Right lobe of liver (tissue), 6 donors: ENCODE data around the gene STAB1. TPM values are rescaled to one million over a fixed set of nuclear protein-coding genes. Genes with fewer than 3 reads are reported as not detected.

Source experiments
- ATAC-seq, 4 donors: fragments of 200-7000 bp; cut with Tn5 transposase; one replicate each; pipeline ENCODE4 v1.9.1; 2020; ENCODE audit warnings: mild to moderate bottlenecking in 4 of 4, moderate library complexity in 4 of 4
- DNase-seq, 3 donors: peaks; one replicate each; pipeline ENCODE4 v3.0.0-alpha.2; 2020
- H3K27ac ChIP-seq, 3 donors: fragments of 200-600 bp; one replicate each; pipeline ENCODE4 v1.8.0; 2022
- H3K27me3 ChIP-seq, 2 donors: fragments of 200-600 bp; one replicate each; pipeline ENCODE4 v1.8.0; 2022
- H3K36me3 ChIP-seq, 4 donors: fragments of 200-600 bp; sonication (generic) in 1 of 4; one replicate each; pipeline versions ENCODE4 v1.5.1 to v1.8.0; 2017 to 2022; ENCODE audit warnings: control low read depth in 1 of 4
- H3K4me1 ChIP-seq, 4 donors: fragments of 200-600 bp; sonication (generic) in 1 of 4; one replicate each; pipeline versions ENCODE4 v1.5.1 to v1.8.0; 2017 to 2022; ENCODE audit warnings: control low read depth in 1 of 4
- H3K4me3 ChIP-seq, 3 donors: fragments of 200-600 bp; one replicate each; pipeline ENCODE4 v1.8.0; 2022
- H3K9me3 ChIP-seq, 4 donors: fragments of 200-600 bp; sonication (generic) in 1 of 4; one replicate each; pipeline versions ENCODE4 v1.5.1 to v1.8.0; 2017 to 2022; ENCODE audit warnings: control low read depth in 1 of 4
- POLR2A ChIP-seq: fragments of 450-650 bp; IDR thresholded peaks from one replicate; pipeline ENCODE4 v1.6.1; 2017; ENCODE audit warnings: antibody characterized with exemption, mild to moderate bottlenecking
- WGBS: methylation state at CpG from one replicate; pipeline ENCODE4 v1.1.6; 2018; ENCODE audit warnings: low coverage, low lambda C conversion rate; ENCODE audit not compliant: insufficient coverage; ENCODE audit errors: missing lambda C conversion rate; 5-methylcytosine and 5-hydroxymethylcytosine counted together
- intact Hi-C, 2 donors: fragments of 100-400 bp; cut with DNase I; formaldehyde crosslinking; loops; one replicate each; pipeline versions ENCODE4 v1.11.2 to v1.14.1; 2022
- total RNA-seq, 6 experiments: library from RNA; depleted of rRNA in 2 of 6; stranded (reverse); fragments of >200 nt in 2 of 6; fragmentation: NEBNext Ultra II Directional in 3 of 6; extraction: Animal tissue kit (Norgen Biotek cat#: 25700) in 3 of 6; gene quantifications; one replicate each; pipeline versions ENCODE4 v1.1.0 to v1.2.4, GENCODE V29; 2016 to 2023
- TF ChIP-seq, protein P1 (sequence below), 4 donors: fragments of 200-600 bp in 3 of 4; fragments of 450-650 bp in 1 of 4; IDR thresholded peaks; one replicate each; pipeline versions ENCODE4 v1.5.1 to v1.8.0; 2016 to 2022; ENCODE audit warnings: antibody characterized with exemption in 4 of 4, mild to moderate bottlenecking in 2 of 4
- donor health status: DM: no; HTN: yes; CAD: no.
- donor health status: DM: no; HTN: no; CAD: no.
- donor health status: DM: no; HTN: no; CAD: no.
- donor health status: DM: no; HTN: yes; CAD: no.
- donor health status: DM: no; HTN: yes; CAD: no.

Gene STAB1
- total RNA-seq, 6 experiments from 2014 or later = 60.7 to 268 (median 92.5) TPM

DNA sequence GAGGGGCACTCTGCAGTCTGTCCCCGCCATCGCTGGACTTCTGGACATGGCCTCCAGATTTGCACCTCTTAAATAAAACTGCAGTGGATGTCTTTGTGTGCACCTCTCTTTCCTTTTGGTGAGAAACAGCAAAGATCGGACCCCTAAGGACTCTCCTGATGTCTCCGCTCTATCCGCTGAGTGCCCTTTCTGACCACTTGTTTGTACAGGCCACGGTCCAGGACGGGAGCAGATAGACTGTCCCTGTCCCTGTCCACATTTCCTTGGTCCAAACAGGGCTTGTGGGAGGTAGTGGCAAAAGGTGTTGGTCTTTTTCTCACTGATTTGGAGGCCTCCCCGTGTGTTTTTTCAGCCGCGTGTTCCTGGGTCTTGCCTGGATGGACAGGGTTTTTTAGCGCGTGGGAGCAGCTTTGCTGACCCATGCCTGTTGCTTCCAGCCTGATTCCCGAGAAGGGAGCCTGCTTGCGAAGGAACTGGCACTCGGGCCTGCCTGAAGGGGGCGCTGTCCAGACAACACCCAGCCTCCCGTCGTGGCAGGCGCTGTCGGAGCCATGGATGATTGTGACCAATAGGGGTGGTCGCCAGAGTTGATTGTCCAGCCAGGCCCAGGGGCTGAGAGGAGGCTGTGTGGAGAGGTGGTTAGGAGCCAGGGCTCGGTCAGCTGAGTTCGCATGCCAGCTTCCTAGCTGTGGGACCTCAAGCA is 13.2 kb upstream of the STAB1 start:
- intact Hi-C loops = loop anchor here in 1 of 2 donors (10.0 kb wide), 1 partner anchor 193 kb away; no protein-coding TSS in a partner anchor
- peak; percentile 43 to 81 (median 48) for ATAC-seq
- no peaks in the 10 kb centered on the region for H3K27me3 ChIP-seq
- DNase-seq = peak in 1 of 3 donors; percentile 30
- 72% methylated on average over 10 of the region's 23 CpGs for WGBS
- H3K4me3 ChIP-seq = no peak overlapping the region
- peaks cover 4 to 39% (median 20%) of the 10 kb centered on the region in 4 donors for H3K36me3 ChIP-seq
- TF ChIP-seq, protein P1, sequence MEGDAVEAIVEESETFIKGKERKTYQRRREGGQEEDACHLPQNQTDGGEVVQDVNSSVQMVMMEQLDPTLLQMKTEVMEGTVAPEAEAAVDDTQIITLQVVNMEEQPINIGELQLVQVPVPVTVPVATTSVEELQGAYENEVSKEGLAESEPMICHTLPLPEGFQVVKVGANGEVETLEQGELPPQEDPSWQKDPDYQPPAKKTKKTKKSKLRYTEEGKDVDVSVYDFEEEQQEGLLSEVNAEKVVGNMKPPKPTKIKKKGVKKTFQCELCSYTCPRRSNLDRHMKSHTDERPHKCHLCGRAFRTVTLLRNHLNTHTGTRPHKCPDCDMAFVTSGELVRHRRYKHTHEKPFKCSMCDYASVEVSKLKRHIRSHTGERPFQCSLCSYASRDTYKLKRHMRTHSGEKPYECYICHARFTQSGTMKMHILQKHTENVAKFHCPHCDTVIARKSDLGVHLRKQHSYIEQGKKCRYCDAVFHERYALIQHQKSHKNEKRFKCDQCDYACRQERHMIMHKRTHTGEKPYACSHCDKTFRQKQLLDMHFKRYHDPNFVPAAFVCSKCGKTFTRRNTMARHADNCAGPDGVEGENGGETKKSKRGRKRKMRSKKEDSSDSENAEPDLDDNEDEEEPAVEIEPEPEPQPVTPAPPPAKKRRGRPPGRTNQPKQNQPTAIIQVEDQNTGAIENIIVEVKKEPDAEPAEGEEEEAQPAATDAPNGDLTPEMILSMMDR (IDR thresholded peaks at IDR 0.05) = peak in 3 of 4 donors; percentile 17 to 34 (median 23)
- TF ChIP-seq POLR2A = no peak
- H3K9me3 ChIP-seq = no peaks in the 10 kb centered on the region
- H3K4me1 ChIP-seq = peaks cover 0 to 4% (median 0%) of the 10 kb centered on the region in 4 donors
- no peak overlapping the region for H3K27ac ChIP-seq

DNA sequence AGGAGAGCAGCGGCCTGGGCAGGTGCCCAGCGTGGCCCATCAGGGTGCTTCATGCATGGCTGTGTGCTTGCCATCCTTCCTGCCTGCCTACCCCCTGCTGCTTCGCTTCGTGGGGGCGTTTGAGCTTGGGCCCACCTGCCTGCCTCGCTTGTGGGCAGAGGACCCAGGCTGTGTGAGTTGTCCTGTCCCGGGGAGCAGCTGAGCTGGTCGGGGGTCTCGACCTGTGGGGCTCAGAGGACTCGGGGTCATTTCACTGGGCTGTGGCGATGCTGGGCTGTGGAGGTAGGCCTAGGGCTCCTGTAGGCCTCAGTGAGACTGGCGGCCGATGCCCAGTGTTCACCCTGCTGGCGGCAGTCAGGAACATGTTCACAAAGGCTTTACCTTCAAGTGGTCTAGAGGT is 12.1 kb upstream of the STAB1 start:
- Histone ChIP-seq H3K36me3 (peaks cover 0 to 36% (median 18%) of the 10 kb centered on the region in 4 donors), H3K27me3 (no peaks in the 10 kb centered on the region), H3K4me3 (no peak overlapping the region), H3K4me1 (peaks cover 0 to 4% (median 0%) of the 10 kb centered on the region in 4 donors), H3K27ac (no peak overlapping the region), H3K9me3 (no peaks in the 10 kb centered on the region)
- 77% methylated on average over 5 of the region's 14 CpGs for WGBS
- DNase-seq (no peak), ATAC-seq (no peak)
- no peak for TF ChIP-seq POLR2A
- TF ChIP-seq, protein P1 (IDR thresholded peaks at IDR 0.05) = no peak
- intact Hi-C loops = loop anchor here in 1 of 2 donors (10.0 kb wide), 1 partner anchor 192 kb away; no protein-coding TSS in a partner anchor

DNA sequence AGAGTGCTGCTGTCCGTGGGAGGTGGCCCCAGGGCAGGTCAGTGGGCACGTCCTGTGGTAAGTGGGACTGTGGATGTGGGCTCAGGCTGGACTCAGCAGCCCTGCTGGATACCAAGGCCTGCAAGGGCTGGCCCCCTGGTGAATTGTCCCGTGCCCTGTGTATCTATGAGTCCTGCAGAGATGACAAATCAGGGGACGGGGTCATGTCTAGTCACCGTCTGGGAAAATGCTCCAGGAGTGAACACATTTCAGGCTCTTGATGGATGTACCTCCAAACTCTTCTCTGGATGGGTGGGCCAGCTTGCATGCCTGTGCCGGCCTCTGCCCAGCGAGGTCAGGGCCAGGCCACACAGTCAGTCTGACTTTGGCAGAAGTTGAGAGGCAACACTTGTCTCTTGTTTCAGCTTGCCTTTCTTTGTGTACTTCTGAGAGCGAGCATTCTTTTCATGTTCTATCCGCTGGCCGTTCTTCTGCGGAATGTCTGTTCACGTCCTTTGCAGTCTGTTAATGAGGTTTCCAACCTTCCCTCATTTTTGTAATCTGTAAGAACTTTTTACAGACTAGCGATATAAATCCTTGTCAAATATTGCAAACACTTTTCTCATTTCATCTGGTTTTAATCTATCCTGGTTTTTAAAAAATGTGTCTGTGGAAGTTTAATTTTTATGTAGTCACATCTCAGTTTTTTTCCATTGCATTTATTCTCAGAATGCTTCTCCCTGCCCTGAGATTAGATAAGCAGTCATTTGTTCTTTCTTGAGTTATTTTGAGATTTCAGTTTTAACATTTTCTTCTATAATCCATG is 11.4 kb upstream of the STAB1 start:
- Histone ChIP-seq H3K27me3 (no peaks in the 10 kb centered on the region), H3K36me3 (peaks cover 0 to 36% (median 17%) of the 10 kb centered on the region in 4 donors), H3K4me1 (peaks cover 0 to 4% (median 0%) of the 10 kb centered on the region in 4 donors), H3K9me3 (no peaks in the 10 kb centered on the region), H3K4me3 (no peak overlapping the region), H3K27ac (no peak overlapping the region)
- no peak for ATAC-seq
- intact Hi-C loops = loop anchor here in 1 of 2 donors (10.0 kb wide), 1 partner anchor 191 kb away; no protein-coding TSS in a partner anchor
- TF ChIP-seq, protein P1 (IDR thresholded peaks at IDR 0.05) = no peak
- no peak for TF ChIP-seq POLR2A
- DNase-seq = no peak
- 73% methylated on average over 8 of the region's 13 CpGs for WGBS

DNA sequence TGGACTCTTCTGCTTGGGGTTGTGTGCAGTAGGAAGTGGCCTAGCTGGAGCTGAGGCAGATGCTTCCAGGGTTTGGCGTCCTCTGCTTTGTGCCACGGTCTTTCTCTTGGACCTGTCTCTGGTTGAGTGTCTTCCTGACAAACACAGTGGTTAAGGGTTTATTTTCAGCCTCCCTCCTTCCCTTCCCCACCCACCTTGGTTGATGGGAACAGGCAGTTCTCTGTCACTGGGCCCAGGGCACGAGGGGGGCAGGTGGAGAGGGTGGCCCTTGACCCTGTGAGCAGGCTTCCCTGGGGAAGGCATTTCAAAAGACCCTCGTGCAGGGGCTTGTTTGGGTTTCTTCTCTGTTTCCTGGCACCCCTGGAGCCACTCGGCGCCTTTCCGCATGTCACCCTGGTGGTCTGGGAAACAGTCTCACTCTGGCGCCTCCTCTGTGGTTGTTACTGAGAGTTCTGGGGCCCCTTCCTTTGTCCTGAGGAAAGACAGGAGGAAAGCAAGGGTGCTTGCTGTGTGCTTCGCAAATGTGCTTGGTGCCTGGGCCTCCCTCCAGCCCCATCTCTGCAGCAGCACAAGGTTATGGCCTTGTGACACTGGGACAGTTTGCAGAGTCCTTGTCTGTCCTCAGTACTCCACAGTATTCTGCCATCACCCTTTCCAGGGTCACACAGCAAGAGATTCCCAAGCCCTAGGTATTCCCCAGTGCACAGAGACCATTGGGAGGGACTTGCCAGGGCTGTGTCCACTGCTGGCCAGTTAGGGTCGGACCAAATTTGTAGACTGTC is 10.3 kb upstream of the STAB1 start:
- Histone ChIP-seq H3K4me3 (no peak overlapping the region), H3K9me3 (no peaks in the 10 kb centered on the region), H3K27ac (no peak overlapping the region), H3K36me3 (peaks cover 0 to 33% (median 16%) of the 10 kb centered on the region in 4 donors), H3K4me1 (peaks cover 0 to 4% (median 0%) of the 10 kb centered on the region in 4 donors), H3K27me3 (no peaks in the 10 kb centered on the region)
- WGBS = 80% methylated on average over 2 of the region's 10 CpGs
- ATAC-seq (no peak), DNase-seq (peak in 1 of 3 donors; percentile 40)
- intact Hi-C loops = loop anchor here in 1 of 2 donors (10.0 kb wide), 1 partner anchor 190 kb away; no protein-coding TSS in a partner anchor
- TF ChIP-seq, protein P1 (IDR thresholded peaks at IDR 0.05) = no peak
- TF ChIP-seq POLR2A = no peak
